Keratinocyte (primary cell): ENCODE results near the gene CD33. TPM values are rescaled to one million over a fixed set of nuclear protein-coding genes. Genes with fewer than 3 reads are reported as not detected.
"Not testable (repeated sequence)": the region's sequence is repeated elsewhere in the genome, so short reads cannot be mapped to it uniquely, and the experiment has no call there.

Experiments used
- DNase-seq: peaks from one replicate; pipeline ENCODE4 v3.0.0-alpha.2; 2011; ENCODE audit warnings: low read depth, missing footprints, low spot score
- FAIRE-seq: peaks from 2 replicates; lab custom pipeline; 2011; peaks lifted over from hg19 to GRCh38; lab: Jason Lieb, UNC
- H2AFZ ChIP-seq: 2 replicates; pipeline ENCODE4 v1.6.0; 2012; ENCODE audit warnings: low read length, control low read depth, inconsistent platforms; ENCODE audit not compliant: control insufficient read depth
- H3K27ac ChIP-seq: 2 replicates; pipeline ENCODE4 v1.5.1; 2011; ENCODE audit warnings: low read length; ENCODE audit not compliant: control insufficient read depth, insufficient read depth
- H3K27me3 ChIP-seq: 3 replicates; pipeline ENCODE4 v1.6.0; 2011; ENCODE audit warnings: low read length; ENCODE audit not compliant: control insufficient read depth, insufficient read depth; ENCODE audit errors: extremely low read depth
- H3K36me3 ChIP-seq, 2 experiments: 2 replicates in 1 of 2; 3 replicates in 1 of 2; pipeline ENCODE4 v1.5.1; 2011; ENCODE audit warnings: low read length in 2 of 2, mild to moderate bottlenecking in 1 of 2; ENCODE audit not compliant: control insufficient read depth in 2 of 2, insufficient read depth in 2 of 2; ENCODE audit errors: extremely low read depth in 1 of 2
- H3K4me1 ChIP-seq: 3 replicates; pipeline ENCODE4 v1.5.1; 2011; ENCODE audit warnings: low read length; ENCODE audit not compliant: control insufficient read depth, insufficient read depth; ENCODE audit errors: extremely low read depth
- H3K4me2 ChIP-seq: 3 replicates; pipeline ENCODE4 v1.6.0; 2011; ENCODE audit warnings: low read depth, low read length; ENCODE audit not compliant: control insufficient read depth, insufficient read depth; ENCODE audit errors: extremely low read depth
- H3K4me3 ChIP-seq, 3 experiments: fragments of 200-600 bp in 1 of 3; sonication (generic) in 1 of 3; 2 replicates in 2 of 3; 3 replicates in 1 of 3; pipeline ENCODE4 v1.5.1; 2011 to 2016; ENCODE audit warnings: low read length in 3 of 3, mild to moderate bottlenecking in 3 of 3, control low read depth in 2 of 3, inconsistent platforms in 1 of 3, low read depth in 1 of 3, mixed read lengths in 1 of 3, mixed run types in 1 of 3, moderate library complexity in 1 of 3; ENCODE audit not compliant: control insufficient read depth in 2 of 3, insufficient read depth in 2 of 3; ENCODE audit errors: extremely low read depth in 1 of 3
- H3K79me2 ChIP-seq: 2 replicates; pipeline ENCODE4 v1.6.0; 2012; ENCODE audit warnings: low read length; ENCODE audit not compliant: control insufficient read depth, insufficient read depth
- H3K9ac ChIP-seq: 3 replicates; pipeline ENCODE4 v1.6.0; 2011; ENCODE audit warnings: low read length; ENCODE audit not compliant: control insufficient read depth, insufficient read depth; ENCODE audit errors: extremely low read depth
- H3K9me1 ChIP-seq: 3 replicates; pipeline ENCODE4 v1.6.0; 2011; ENCODE audit warnings: low read length; ENCODE audit not compliant: control insufficient read depth, insufficient read depth; ENCODE audit errors: extremely low read depth
- H3K9me3 ChIP-seq: 2 replicates; pipeline ENCODE4 v1.5.1; 2012; ENCODE audit warnings: low read depth, low read length; ENCODE audit not compliant: control insufficient read depth
- H4K20me1 ChIP-seq: 3 replicates; pipeline ENCODE4 v1.6.0; 2011; ENCODE audit warnings: low read length; ENCODE audit not compliant: control insufficient read depth, insufficient read depth; ENCODE audit errors: extremely low read depth
- EZH2 ChIP-seq: IDR thresholded peaks from one replicate; pipeline ENCODE4 v1.6.1; 2012; ENCODE audit warnings: inconsistent platforms, mild to moderate bottlenecking, low read length, moderate library complexity
- dilution Hi-C: fragments of 300-500 bp; cut with MboI; formaldehyde crosslinking; loops from one replicate; pipeline ENCODE4 v1.7.0; 2020; ENCODE audit warnings: low sequenced_read_pairs; ENCODE audit not compliant: extremely low pct_ligation_motif_present
- polyA plus RNA-seq, 5 experiments: library from polyadenylated mRNA; depleted of rRNA in 3 of 5; stranded (reverse) in 3 of 5; stranded (forward) in 1 of 5; unstranded in 1 of 5; fragments of >200 nt; gene quantifications; 1 replicate in 1 of 5; 2 replicates in 3 of 5; 3 replicates in 1 of 5; pipeline versions ENCODE4 v1.2.1 to v1.2.3, GENCODE V29; 2011 to 2012; ENCODE audit warnings: missing spikeins in 2 of 5, low read depth in 1 of 5, low replicate concordance in 1 of 5
- TF ChIP-seq, protein P1 (sequence below), 3 experiments: IDR thresholded peaks in 1 of 3; conservative IDR thresholded peaks in 1 of 3; optimal IDR thresholded peaks in 1 of 3; 2 replicates in 2 of 3; 3 replicates in 1 of 3; pipeline versions ENCODE3 to v1.5.1; 2011; ENCODE audit warnings: low read length in 3 of 3, mild to moderate bottlenecking in 3 of 3, moderate library complexity in 2 of 3, control low read depth in 1 of 3, inconsistent platforms in 1 of 3; ENCODE audit not compliant: insufficient read depth in 2 of 3; ENCODE audit errors: extremely low read depth in 1 of 3

CD33 gene
- polyA plus RNA-seq, 1 donor (not counting 4 experiments of a cell fraction or from before 2014, with no cell fraction given), result 0.16 TPM

DNA sequence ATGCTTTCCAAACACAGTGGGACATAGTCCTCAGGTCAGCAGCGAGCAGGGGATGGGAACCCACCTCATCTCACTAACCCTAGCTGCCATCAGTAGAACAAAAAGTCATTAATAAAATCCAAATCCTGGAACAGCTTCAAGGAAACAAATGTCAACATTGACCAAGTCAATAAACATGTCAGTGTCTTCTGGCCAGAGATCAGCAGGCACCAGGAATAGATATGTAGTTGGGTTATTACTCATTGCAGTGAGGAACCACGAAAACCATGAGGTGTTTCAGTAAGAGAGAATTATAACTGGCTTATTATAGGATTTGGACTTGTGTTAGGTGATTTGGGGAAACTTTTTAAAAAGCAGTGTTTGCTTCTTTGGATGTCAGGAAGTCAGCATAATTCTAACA lies 17.1 kb upstream of the CD33 start:
- no peaks in the 10 kb centered on the region for H4K20me1 ChIP-seq
- no peak for DNase-seq
- H3K4me1 ChIP-seq, result no peaks in the 10 kb centered on the region
- no peak overlapping the region for H2AFZ ChIP-seq
- no peaks in the 10 kb centered on the region for H3K9me1 ChIP-seq
- no peaks in the 10 kb centered on the region for H3K27me3 ChIP-seq
- no peak overlapping the region for H3K9ac ChIP-seq
- no peaks in the 10 kb centered on the region for H3K9me3 ChIP-seq
- no peak for FAIRE-seq
- no peak overlapping the region for H3K27ac ChIP-seq
- dilution Hi-C loops, result no loop called here
- TF ChIP-seq EZH2, result no peak
- TF ChIP-seq, protein P1, sequence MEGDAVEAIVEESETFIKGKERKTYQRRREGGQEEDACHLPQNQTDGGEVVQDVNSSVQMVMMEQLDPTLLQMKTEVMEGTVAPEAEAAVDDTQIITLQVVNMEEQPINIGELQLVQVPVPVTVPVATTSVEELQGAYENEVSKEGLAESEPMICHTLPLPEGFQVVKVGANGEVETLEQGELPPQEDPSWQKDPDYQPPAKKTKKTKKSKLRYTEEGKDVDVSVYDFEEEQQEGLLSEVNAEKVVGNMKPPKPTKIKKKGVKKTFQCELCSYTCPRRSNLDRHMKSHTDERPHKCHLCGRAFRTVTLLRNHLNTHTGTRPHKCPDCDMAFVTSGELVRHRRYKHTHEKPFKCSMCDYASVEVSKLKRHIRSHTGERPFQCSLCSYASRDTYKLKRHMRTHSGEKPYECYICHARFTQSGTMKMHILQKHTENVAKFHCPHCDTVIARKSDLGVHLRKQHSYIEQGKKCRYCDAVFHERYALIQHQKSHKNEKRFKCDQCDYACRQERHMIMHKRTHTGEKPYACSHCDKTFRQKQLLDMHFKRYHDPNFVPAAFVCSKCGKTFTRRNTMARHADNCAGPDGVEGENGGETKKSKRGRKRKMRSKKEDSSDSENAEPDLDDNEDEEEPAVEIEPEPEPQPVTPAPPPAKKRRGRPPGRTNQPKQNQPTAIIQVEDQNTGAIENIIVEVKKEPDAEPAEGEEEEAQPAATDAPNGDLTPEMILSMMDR (optimal IDR thresholded peaks at IDR 0.05 in 1 of 3, IDR thresholded peaks at IDR 0.05 in 1 of 3, conservative IDR thresholded peaks at IDR 0.05 in 1 of 3; ENCODE audit: extremely low read depth in 1 of 3, insufficient read depth in 2 of 3, low read length in 3 of 3), result no peak
- H3K36me3 ChIP-seq, result no peaks in the 10 kb centered on the region
- no peaks in the 10 kb centered on the region for H3K79me2 ChIP-seq
- H3K4me2 ChIP-seq, result no peak overlapping the region
- H3K4me3 ChIP-seq, result no peak overlapping the region

DNA sequence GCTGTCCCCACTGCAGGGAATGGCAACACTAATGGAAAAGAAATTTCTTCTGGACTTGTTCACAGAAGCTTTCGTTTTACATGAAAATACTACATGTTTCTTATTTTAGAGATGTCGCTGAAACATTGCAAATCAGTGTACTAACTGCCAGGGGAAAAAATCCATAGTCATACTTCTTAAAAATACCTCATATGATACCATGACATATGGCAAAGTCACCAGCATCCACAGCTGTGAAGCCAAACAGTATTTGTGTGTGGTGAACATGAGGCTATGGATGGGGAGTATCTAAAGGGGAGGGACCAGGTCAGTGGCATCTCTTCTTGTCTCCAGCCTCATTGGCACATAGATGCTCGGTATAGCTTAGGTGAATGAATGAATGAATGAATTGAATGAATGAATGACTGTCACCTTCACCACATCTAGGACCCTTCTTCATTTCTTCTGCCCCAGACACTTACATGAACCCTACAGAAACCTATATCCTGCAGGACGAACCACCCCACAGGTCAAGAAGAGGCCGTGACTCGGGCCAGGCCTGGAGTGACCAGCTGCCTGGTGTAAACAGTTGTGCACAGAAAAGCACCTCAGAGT lies 14.6 kb upstream of the CD33 start:
- no peak for TF ChIP-seq EZH2
- TF ChIP-seq, protein P1 (optimal IDR thresholded peaks at IDR 0.05 in 1 of 3, IDR thresholded peaks at IDR 0.05 in 1 of 3, conservative IDR thresholded peaks at IDR 0.05 in 1 of 3; ENCODE audit: extremely low read depth in 1 of 3, insufficient read depth in 2 of 3, low read length in 3 of 3), result no peak
- no peak overlapping the region for H3K4me3 ChIP-seq
- H3K79me2 ChIP-seq, result no peaks in the 10 kb centered on the region
- FAIRE-seq, result no peak
- dilution Hi-C loops, result no loop called here
- H3K27ac ChIP-seq, result no peak overlapping the region
- no peaks in the 10 kb centered on the region for H3K9me1 ChIP-seq
- H3K27me3 ChIP-seq, result no peaks in the 10 kb centered on the region
- DNase-seq, result no peak
- H3K4me1 ChIP-seq, result no peaks in the 10 kb centered on the region
- H3K36me3 ChIP-seq, result no peaks in the 10 kb centered on the region
- no peaks in the 10 kb centered on the region for H4K20me1 ChIP-seq
- no peak overlapping the region for H3K9ac ChIP-seq
- no peak overlapping the region for H3K4me2 ChIP-seq
- no peak overlapping the region for H2AFZ ChIP-seq
- no peaks in the 10 kb centered on the region for H3K9me3 ChIP-seq

DNA sequence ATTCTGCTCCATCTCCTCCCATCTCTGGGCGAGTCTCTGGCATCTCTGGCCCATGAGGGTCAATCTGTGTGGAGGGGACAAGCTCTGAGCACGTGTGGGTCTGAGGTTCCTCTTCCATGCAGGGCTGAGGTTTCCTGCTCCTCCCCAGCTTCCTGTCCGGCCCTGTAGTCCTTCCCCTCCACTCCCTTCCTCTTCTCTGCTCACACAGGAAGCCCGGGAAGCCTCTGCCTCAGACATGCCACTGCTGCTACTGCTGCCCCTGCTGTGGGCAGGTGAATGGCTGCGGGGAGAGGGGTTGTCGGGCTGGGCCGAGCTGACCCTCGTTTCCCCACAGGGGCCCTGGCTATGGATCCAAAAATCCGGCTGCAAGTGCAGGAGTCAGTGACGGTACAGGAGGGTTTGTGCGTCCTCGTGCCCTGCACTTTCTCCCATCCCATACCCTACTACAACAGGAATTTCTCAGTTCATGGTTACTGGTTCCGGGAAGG lies 14.0 kb upstream of the CD33 start:
- H2AFZ ChIP-seq, H3K4me2 ChIP-seq, H3K9me1 ChIP-seq, H4K20me1 ChIP-seq, H3K9ac ChIP-seq, H3K27me3 ChIP-seq, dilution Hi-C loops, H3K36me3 ChIP-seq, FAIRE-seq, H3K4me3 ChIP-seq, H3K4me1 ChIP-seq, H3K9me3 ChIP-seq, H3K27ac ChIP-seq, DNase-seq, H3K79me2 ChIP-seq: not testable (repeated sequence)
